GM12875 (cell line): Measurements from ENCODE around the gene HEATR1.

Experiments used
- H3K4me3 ChIP-seq: one replicate; pipeline ENCODE4 v1.5.1; 2011; ENCODE audit warnings: low read depth, low read length, control low read depth
- CTCF ChIP-seq: IDR thresholded peaks from 2 replicates; pipeline ENCODE4 v1.5.1; 2011; ENCODE audit warnings: low read depth, mild to moderate bottlenecking, control low read depth, inconsistent platforms, low read length, moderate library complexity, borderline replicate concordance; ENCODE audit not compliant: insufficient read depth

HEATR1 gene, protein sequence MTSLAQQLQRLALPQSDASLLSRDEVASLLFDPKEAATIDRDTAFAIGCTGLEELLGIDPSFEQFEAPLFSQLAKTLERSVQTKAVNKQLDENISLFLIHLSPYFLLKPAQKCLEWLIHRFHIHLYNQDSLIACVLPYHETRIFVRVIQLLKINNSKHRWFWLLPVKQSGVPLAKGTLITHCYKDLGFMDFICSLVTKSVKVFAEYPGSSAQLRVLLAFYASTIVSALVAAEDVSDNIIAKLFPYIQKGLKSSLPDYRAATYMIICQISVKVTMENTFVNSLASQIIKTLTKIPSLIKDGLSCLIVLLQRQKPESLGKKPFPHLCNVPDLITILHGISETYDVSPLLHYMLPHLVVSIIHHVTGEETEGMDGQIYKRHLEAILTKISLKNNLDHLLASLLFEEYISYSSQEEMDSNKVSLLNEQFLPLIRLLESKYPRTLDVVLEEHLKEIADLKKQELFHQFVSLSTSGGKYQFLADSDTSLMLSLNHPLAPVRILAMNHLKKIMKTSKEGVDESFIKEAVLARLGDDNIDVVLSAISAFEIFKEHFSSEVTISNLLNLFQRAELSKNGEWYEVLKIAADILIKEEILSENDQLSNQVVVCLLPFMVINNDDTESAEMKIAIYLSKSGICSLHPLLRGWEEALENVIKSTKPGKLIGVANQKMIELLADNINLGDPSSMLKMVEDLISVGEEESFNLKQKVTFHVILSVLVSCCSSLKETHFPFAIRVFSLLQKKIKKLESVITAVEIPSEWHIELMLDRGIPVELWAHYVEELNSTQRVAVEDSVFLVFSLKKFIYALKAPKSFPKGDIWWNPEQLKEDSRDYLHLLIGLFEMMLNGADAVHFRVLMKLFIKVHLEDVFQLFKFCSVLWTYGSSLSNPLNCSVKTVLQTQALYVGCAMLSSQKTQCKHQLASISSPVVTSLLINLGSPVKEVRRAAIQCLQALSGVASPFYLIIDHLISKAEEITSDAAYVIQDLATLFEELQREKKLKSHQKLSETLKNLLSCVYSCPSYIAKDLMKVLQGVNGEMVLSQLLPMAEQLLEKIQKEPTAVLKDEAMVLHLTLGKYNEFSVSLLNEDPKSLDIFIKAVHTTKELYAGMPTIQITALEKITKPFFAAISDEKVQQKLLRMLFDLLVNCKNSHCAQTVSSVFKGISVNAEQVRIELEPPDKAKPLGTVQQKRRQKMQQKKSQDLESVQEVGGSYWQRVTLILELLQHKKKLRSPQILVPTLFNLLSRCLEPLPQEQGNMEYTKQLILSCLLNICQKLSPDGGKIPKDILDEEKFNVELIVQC (N-terminal part only)

GRCh38 chr1:236603991-236604904, at the start of gene HEATR1:
Gene HEATR1, minus strand, starts transcription at chr1:236604516. Its CDS starts 421 bp downstream, at chr1:236604095.
- peak within 1 kb of the TSS; percentile 88 for H3K4me3 ChIP-seq
- no peak for TF ChIP-seq CTCF

DNA sequence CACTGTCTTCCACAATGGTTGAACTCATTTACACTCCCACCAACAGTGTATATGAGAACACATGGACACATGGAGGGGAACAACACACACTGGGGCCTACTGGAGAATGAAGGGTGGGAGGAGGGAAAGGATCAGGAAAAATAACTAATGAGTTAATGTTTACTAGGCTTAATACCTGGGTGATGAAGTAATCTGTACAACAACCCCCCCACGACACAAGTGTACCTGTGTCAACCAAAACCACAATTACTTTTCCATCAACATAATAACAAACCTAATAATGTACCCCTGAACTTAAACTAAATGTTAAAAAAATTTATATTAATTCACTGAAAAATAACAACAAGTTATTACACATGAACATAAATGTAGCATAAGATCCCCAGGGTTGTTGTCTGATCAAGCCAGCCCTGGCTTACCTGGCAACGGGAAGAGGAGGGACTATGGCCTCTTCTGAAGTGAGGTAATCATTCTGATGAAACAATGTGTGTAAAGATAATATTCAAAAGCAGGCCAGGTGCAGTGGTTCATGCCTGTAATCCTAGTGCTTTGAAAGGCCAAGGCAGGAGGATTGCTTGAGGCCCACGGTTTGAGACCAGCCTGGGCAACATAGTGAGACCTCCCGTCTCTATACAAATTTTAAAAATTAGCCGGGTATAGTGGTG, 40.8 kb upstream of the HEATR1 start:
- no peak overlapping the region for H3K4me3 ChIP-seq
- no peak for TF ChIP-seq CTCF

DNA sequence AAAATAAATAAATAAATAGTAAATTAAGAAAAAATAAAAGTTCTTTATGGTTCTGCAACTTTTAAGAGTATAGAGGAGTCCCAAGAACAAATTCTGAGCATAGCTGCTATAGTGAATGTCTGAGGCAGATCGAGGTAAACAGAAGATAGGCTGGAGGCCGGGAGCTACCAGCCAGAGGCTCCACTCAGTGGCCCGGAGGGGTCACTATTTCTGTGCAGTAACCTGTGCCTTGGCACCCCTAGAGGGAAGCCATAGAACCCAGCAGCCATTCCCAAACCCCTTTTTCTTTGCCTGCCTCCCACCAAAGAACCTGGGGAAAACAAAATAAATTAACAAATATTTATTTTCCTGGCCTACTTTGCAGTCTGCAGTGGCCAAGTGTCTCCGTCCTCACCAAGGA, 38.4 kb upstream of the HEATR1 start:
- H3K4me3 ChIP-seq, result no peak overlapping the region
- no peak for TF ChIP-seq CTCF

DNA sequence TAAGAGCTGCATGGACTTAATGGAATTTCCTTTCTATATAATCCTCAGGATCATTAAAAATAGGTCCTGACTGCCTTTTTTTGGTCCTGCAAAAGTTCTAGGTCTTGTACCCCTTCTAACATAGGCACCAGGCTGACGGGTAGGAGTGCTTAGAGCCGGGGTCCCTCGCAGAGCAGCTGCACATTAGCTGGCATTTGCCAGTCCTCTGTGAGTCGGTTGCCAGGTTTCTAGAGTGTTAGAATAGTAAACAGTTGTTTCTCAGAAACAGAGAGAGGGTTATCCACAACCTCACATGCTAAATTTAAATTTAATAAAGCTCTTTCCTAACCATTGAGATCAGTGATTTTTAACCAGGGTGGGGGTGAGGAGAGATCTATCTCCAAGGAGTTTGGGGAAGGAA, 35.4 kb upstream of the HEATR1 start:
- no peak for TF ChIP-seq CTCF
- no peak overlapping the region for H3K4me3 ChIP-seq

DNA sequence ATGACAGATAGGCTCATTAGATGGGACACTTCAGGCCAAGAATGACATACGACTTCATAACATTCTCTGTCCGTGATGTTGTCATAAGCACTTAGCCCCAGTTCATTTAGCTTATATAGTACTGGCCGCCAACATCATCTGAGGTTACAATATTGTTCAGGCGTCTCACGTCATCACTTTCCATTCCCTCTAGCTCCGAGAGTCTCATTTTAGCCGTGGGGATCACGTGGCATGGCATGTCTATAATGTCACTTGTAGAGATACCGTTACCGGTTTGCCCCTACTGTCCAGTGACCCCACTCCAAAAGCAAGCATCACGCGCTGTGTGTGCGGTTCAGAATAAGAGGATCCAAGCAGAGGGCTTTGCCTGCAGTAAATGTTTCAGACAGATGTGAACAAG, 34.6 kb upstream of the HEATR1 start:
- H3K4me3 ChIP-seq, result no peak overlapping the region
- TF ChIP-seq CTCF, result no peak
